Measurements from ENCODE around the gene ARHGAP26. TPM values are rescaled to one million over a fixed set of nuclear protein-coding genes. Genes with fewer than 3 reads are reported as not detected.
A peak's percentile ranks its signal among the peaks of the same experiment; 100 is the strongest.

The ARHGAP26 gene
- total RNA-seq, 6 experiments from 2014 or later: 6.7 to 14.5 (median 8.3) TPM

GRCh38 chr5:142758796-142759145 is 11.4 kb upstream of the ARHGAP26 start:
- Histone ChIP-seq H3K27ac (no peak overlapping the region), H3K36me3 (no peaks in the 10 kb centered on the region), H3K9me3 (no peaks in the 10 kb centered on the region), H3K4me3 (no peak overlapping the region), H3K4me1 (peaks cover 0 to 8% (median 0%) of the 10 kb centered on the region in 4 donors), H3K27me3 (no peaks in the 10 kb centered on the region)
- intact Hi-C loops (cut with DNase I): no loop called here
- peak in 1 of 4 donors; percentile 17 for ATAC-seq
- TF ChIP-seq POLR2A (IDR thresholded peaks at IDR 0.05) (no peak), CTCF (IDR thresholded peaks at IDR 0.05) (no peak)
- DNase-seq: no peak
- WGBS (ENCODE audit: insufficient coverage, low coverage, low lambda C conversion rate, missing lambda C conversion rate): 56% methylated on average over 1 of the region's 1 CpG

GRCh38 chr5:142763701-142764100 is 6.5 kb upstream of the ARHGAP26 start:
- no peaks in the 10 kb centered on the region for H3K36me3 ChIP-seq
- ATAC-seq (no peak), DNase-seq (no peak)
- H3K27ac ChIP-seq: no peak overlapping the region
- no peak overlapping the region for H3K4me3 ChIP-seq
- no peaks in the 10 kb centered on the region for H3K27me3 ChIP-seq
- WGBS (ENCODE audit: insufficient coverage, low coverage, low lambda C conversion rate, missing lambda C conversion rate): 80% methylated on average over 1 of the region's 1 CpG
- H3K9me3 ChIP-seq: no peaks in the 10 kb centered on the region
- TF ChIP-seq POLR2A (IDR thresholded peaks at IDR 0.05) (no peak), CTCF (IDR thresholded peaks at IDR 0.05) (no peak)
- no peaks in the 10 kb centered on the region for H3K4me1 ChIP-seq
- intact Hi-C loops (cut with DNase I): loop anchor here in 1 of 2 donors (10.0 kb wide), 1 partner anchor 111 kb away; no protein-coding TSS in a partner anchor

- intact Hi-C loops (cut with DNase I): loop anchor here in 1 of 2 donors (10.0 kb wide), 1 partner anchor 108 kb away; no protein-coding TSS in a partner anchor
- 86% methylated on average over 3 of the region's 3 CpGs for WGBS (ENCODE audit: insufficient coverage, low coverage, low lambda C conversion rate, missing lambda C conversion rate)
- no peak overlapping the region for H3K27ac ChIP-seq
- ATAC-seq (no peak), DNase-seq (no peak)
- H3K27me3 ChIP-seq: no peaks in the 10 kb centered on the region
- H3K4me3 ChIP-seq: no peak overlapping the region
- TF ChIP-seq POLR2A (IDR thresholded peaks at IDR 0.05): no peak
- TF ChIP-seq CTCF (IDR thresholded peaks at IDR 0.05): no peak
- no peaks in the 10 kb centered on the region for H3K36me3 ChIP-seq
- H3K4me1 ChIP-seq: no peaks in the 10 kb centered on the region
- no peaks in the 10 kb centered on the region for H3K9me3 ChIP-seq
These were observed 3.0 kb upstream of the ARHGAP26 start for GRCh38 chr5:142767178-142767577.

GRCh38 chr5:142767911-142768310 is 2.3 kb upstream of the ARHGAP26 start:
- ATAC-seq (no peak), DNase-seq (no peak)
- no peak overlapping the region for H3K27ac ChIP-seq
- H3K4me1 ChIP-seq: no peaks in the 10 kb centered on the region
- no peaks in the 10 kb centered on the region for H3K27me3 ChIP-seq
- no peak for TF ChIP-seq CTCF (IDR thresholded peaks at IDR 0.05)
- no peak for TF ChIP-seq POLR2A (IDR thresholded peaks at IDR 0.05)
- intact Hi-C loops (cut with DNase I): loop anchor here in 1 of 2 donors (10.0 kb wide), 1 partner anchor 107 kb away; no protein-coding TSS in a partner anchor
- no CpG with 5 or more reads among the region's 1 CpG for WGBS (ENCODE audit: insufficient coverage, low coverage, low lambda C conversion rate, missing lambda C conversion rate)
- no peaks in the 10 kb centered on the region for H3K9me3 ChIP-seq
- H3K4me3 ChIP-seq: no peak overlapping the region
- H3K36me3 ChIP-seq: no peaks in the 10 kb centered on the region
